ENCODE data around the gene ARSG. TPM values are rescaled to one million over a fixed set of nuclear protein-coding genes. Genes with fewer than 3 reads are reported as not detected.

The ARSG gene
- total and polyA plus RNA-seq, 2 experiments from 2014 or later, result 1.7 to 5.1 TPM

- TF ChIP-seq ZNF462 (CRISPR knock-in tag; IDR thresholded peaks at IDR 0.05), result no peak
- no peak for TF ChIP-seq CREB1 (CRISPR knock-in tag; IDR thresholded peaks at IDR 0.05; ENCODE audit: low read depth)
- TF ChIP-seq NANOG (IDR thresholded peaks at IDR 0.05; ENCODE audit: borderline replicate concordance), result no peak
- TF ChIP-seq REST (IDR thresholded peaks at IDR 0.05; ENCODE audit: unreplicated experiment), result no peak
- TF ChIP-seq ZNF331 (CRISPR knock-in tag; IDR thresholded peaks at IDR 0.05; ENCODE audit: low read depth), result no peak
- TF ChIP-seq ETS1 (IDR thresholded peaks at IDR 0.05), result no peak
- no peak for TF ChIP-seq EZH2phosphoT487 (IDR thresholded peaks at IDR 0.05; ENCODE audit: unreplicated experiment)
Measured at GRCh38 chr17:68319410-68320162, 28.3 kb downstream of the ARSG start (continued).
